ENCODE data around the gene ADAM19.

ADAM19 gene

GRCh38 chr5:157535042-157535865, 40.3 kb downstream of the ADAM19 start:
- no peak overlapping the region for H3K4me3 ChIP-seq (ENCODE audit: low read depth, low read length)
- no peak for DNase-seq (ENCODE audit: low read depth)
- TF ChIP-seq MAX (IDR thresholded peaks at IDR 0.05; ENCODE audit: low read depth, low read length) = no peak
- no peak for TF ChIP-seq CTCF (IDR thresholded peaks at IDR 0.05; ENCODE audit: low read depth, low read length)
- no peak for TF ChIP-seq MYC (IDR thresholded peaks at IDR 0.05; ENCODE audit: low read depth, low read length)
- TF ChIP-seq POLR2A (IDR thresholded peaks at IDR 0.05; ENCODE audit: extremely low read depth, insufficient read length) = no peak

- TF ChIP-seq CTCF (IDR thresholded peaks at IDR 0.05; ENCODE audit: low read depth, low read length) (no peak), POLR2A (IDR thresholded peaks at IDR 0.05; ENCODE audit: extremely low read depth, insufficient read length) (no peak), MYC (IDR thresholded peaks at IDR 0.05; ENCODE audit: low read depth, low read length) (no peak), MAX (IDR thresholded peaks at IDR 0.05; ENCODE audit: low read depth, low read length) (no peak)
- H3K4me3 ChIP-seq (ENCODE audit: low read depth, low read length) = no peak overlapping the region
- DNase-seq (ENCODE audit: low read depth) = no peak
These were observed 42.5 kb downstream of the ADAM19 start for GRCh38 chr5:157533011-157533481.

- no peak overlapping the region for H3K4me3 ChIP-seq (ENCODE audit: low read depth, low read length)
- no peak for DNase-seq (ENCODE audit: low read depth)
- TF ChIP-seq CTCF (IDR thresholded peaks at IDR 0.05; ENCODE audit: low read depth, low read length) (no peak), POLR2A (IDR thresholded peaks at IDR 0.05; ENCODE audit: extremely low read depth, insufficient read length) (no peak), MAX (IDR thresholded peaks at IDR 0.05; ENCODE audit: low read depth, low read length) (no peak), MYC (IDR thresholded peaks at IDR 0.05; ENCODE audit: low read depth, low read length) (no peak)
These were observed 43.6 kb downstream of the ADAM19 start for GRCh38 chr5:157532022-157532421.

GRCh38 chr5:157530226-157530972, 45.2 kb downstream of the ADAM19 start:
- TF ChIP-seq MAX (IDR thresholded peaks at IDR 0.05; ENCODE audit: low read depth, low read length) = no peak
- TF ChIP-seq POLR2A (IDR thresholded peaks at IDR 0.05; ENCODE audit: extremely low read depth, insufficient read length) = no peak
- TF ChIP-seq CTCF (IDR thresholded peaks at IDR 0.05; ENCODE audit: low read depth, low read length) = no peak
- no peak for TF ChIP-seq MYC (IDR thresholded peaks at IDR 0.05; ENCODE audit: low read depth, low read length)

GRCh38 chr5:157529002-157529401, 46.6 kb downstream of the ADAM19 start:
- DNase-seq (ENCODE audit: low read depth) = no peak
- H3K4me3 ChIP-seq (ENCODE audit: low read depth, low read length) = no peak overlapping the region
- TF ChIP-seq CTCF (IDR thresholded peaks at IDR 0.05; ENCODE audit: low read depth, low read length) (no peak), POLR2A (IDR thresholded peaks at IDR 0.05; ENCODE audit: extremely low read depth, insufficient read length) (no peak), MYC (IDR thresholded peaks at IDR 0.05; ENCODE audit: low read depth, low read length) (no peak), MAX (IDR thresholded peaks at IDR 0.05; ENCODE audit: low read depth, low read length) (no peak)

More at GRCh38 chr5:157530226-157530972, 45.2 kb downstream of the ADAM19 start:
- peak; percentile 14 for DNase-seq (ENCODE audit: low read depth)
- H3K4me3 ChIP-seq (ENCODE audit: low read depth, low read length) = no peak overlapping the region
